Suprapubic skin (tissue), 3 donors: ENCODE measurements around the gene IQGAP3.

Source experiments
- CTCF ChIP-seq, 2 donors: fragments of 200-600 bp in 1 of 2; fragments of 450-650 bp in 1 of 2; sonication (generic) in 1 of 2; IDR thresholded peaks; one replicate each; pipeline ENCODE4 v1.5.1; 2016 to 2019; ENCODE audit warnings: antibody characterized with exemption in 2 of 2, mild to moderate bottlenecking in 1 of 2, moderate library complexity in 1 of 2
- EP300 ChIP-seq: sonication (generic); formaldehyde crosslinking; IDR thresholded peaks from one replicate; pipeline ENCODE4 v1.6.1; 2017; ENCODE audit warnings: antibody characterized with exemption

GRCh38 chr1:156544592-156545102, 27.7 kb downstream of the IQGAP3 start:
- TF ChIP-seq EP300, result no peak
- TF ChIP-seq CTCF (IDR thresholded peaks at IDR 0.05), result no peak
